Measurements from ENCODE around the gene ERCC6. TPM values are rescaled to one million over a fixed set of nuclear protein-coding genes. Genes with fewer than 3 reads are reported as not detected.

The ERCC6 gene
- total RNA-seq, 1 donor from 2014 or later = 30.2 TPM

DNA sequence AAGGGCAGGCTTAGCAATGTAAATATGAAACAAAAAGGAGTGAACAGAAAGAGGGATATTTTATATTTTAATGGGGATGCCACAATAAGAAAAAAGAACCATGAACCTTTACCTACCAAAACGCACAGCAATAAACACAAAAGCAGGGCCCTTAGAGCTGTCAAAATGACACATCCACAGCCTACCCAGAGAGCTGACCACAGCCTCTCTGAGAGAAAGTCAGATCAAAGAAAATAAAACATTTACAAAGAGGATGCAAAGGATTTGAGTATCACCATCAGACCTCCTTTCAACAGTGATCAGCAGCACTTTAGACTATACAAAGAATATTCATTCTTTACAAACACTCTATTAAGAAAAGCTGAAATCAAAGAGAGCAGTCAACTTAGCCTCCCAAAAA, 52.9 kb downstream of the ERCC6 start:
- DNase-seq (ENCODE audit: low spot score, unreplicated experiment) = no peak
- Mint-ChIP-seq H3K9me3 (ENCODE audit: low read depth) (no peaks in the 10 kb centered on the region), H3K27me3 (no peaks in the 10 kb centered on the region), H3K4me3 (ENCODE audit: low read depth) (no peak overlapping the region), H3K4me1 (ENCODE audit: low read depth) (peaks cover 17% of the 10 kb centered on the region), H3K27ac (no peak overlapping the region), H3K36me3 (ENCODE audit: insufficient read depth) (peaks cover 12% of the 10 kb centered on the region)
- TF ChIP-seq, protein P1, sequence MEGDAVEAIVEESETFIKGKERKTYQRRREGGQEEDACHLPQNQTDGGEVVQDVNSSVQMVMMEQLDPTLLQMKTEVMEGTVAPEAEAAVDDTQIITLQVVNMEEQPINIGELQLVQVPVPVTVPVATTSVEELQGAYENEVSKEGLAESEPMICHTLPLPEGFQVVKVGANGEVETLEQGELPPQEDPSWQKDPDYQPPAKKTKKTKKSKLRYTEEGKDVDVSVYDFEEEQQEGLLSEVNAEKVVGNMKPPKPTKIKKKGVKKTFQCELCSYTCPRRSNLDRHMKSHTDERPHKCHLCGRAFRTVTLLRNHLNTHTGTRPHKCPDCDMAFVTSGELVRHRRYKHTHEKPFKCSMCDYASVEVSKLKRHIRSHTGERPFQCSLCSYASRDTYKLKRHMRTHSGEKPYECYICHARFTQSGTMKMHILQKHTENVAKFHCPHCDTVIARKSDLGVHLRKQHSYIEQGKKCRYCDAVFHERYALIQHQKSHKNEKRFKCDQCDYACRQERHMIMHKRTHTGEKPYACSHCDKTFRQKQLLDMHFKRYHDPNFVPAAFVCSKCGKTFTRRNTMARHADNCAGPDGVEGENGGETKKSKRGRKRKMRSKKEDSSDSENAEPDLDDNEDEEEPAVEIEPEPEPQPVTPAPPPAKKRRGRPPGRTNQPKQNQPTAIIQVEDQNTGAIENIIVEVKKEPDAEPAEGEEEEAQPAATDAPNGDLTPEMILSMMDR (IDR thresholded peaks at IDR 0.05; ENCODE audit: unreplicated experiment) = no peak

DNA sequence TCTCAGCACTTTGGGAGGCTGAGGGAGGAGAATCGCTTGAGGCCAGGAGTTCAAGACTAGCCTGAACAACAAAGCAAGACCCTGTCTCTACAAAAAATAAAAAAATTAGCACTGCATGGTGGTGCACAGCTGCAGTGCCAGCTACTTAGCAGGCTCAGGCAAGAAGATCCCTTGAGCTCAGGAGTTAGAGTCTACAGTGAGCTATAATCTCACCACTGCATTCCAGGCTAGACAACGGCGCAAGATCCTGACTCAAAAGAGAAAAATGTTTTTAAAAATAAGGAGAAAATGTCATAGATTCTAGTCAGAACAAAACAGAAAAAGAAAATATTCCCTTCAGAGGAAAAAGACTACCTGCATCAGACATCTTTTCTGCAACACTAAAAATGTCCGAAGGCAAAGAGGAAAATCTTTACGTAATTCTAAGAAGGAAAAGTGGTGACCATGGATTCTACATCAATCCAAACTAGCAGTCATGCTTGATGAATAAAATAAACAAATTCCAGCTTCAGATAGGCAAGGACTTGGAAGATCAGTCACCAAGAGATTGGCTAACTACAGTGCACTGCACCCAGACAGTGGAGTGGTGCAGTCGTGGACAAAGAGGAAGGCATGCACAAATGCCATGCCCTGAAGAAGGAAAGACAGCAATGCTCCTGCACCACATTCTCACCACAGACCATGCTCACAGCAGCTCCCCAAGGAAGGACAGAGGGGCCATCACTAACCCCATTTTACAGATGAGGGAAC, 54.3 kb downstream of the ERCC6 start:
- H3K27me3 Mint-ChIP-seq = no peaks in the 10 kb centered on the region
- H3K36me3 Mint-ChIP-seq (ENCODE audit: insufficient read depth) = peaks cover 19% of the 10 kb centered on the region
- peaks cover 17% of the 10 kb centered on the region for H3K4me1 Mint-ChIP-seq (ENCODE audit: low read depth)
- TF ChIP-seq, protein P1 (IDR thresholded peaks at IDR 0.05; ENCODE audit: unreplicated experiment) = no peak
- no peak for DNase-seq (ENCODE audit: low spot score, unreplicated experiment)
- H3K9me3 Mint-ChIP-seq (ENCODE audit: low read depth) = no peaks in the 10 kb centered on the region
- no peak overlapping the region for H3K4me3 Mint-ChIP-seq (ENCODE audit: low read depth)
- no peak overlapping the region for H3K27ac Mint-ChIP-seq

DNA sequence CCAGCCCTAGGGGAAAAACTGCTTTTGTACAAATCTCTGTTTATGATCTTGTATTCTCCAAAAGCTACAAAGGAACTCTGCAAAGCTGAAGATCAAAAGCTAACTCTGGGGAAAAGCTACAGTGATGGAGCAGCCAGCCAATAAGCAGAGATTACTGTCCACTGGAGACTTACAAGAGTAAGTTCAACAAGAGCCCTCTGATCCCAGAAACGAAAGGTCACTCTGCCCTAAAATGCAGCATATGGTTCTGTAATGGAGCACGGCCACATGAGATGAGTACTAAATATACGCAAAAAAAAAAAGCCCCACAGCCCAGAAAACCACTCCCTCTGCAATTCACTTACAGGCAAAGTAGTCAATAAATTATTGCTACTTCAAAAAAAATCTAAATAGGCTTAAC, 60.1 kb downstream of the ERCC6 start:
- Mint-ChIP-seq H3K4me3 (ENCODE audit: low read depth) (no peak overlapping the region), H3K9me3 (ENCODE audit: low read depth) (no peaks in the 10 kb centered on the region), H3K36me3 (ENCODE audit: insufficient read depth) (peaks cover 26% of the 10 kb centered on the region), H3K4me1 (ENCODE audit: low read depth) (no peaks in the 10 kb centered on the region), H3K27ac (no peak overlapping the region), H3K27me3 (no peaks in the 10 kb centered on the region)
- no peak for DNase-seq (ENCODE audit: low spot score, unreplicated experiment)
- TF ChIP-seq, protein P1 (IDR thresholded peaks at IDR 0.05; ENCODE audit: unreplicated experiment) = no peak

DNA sequence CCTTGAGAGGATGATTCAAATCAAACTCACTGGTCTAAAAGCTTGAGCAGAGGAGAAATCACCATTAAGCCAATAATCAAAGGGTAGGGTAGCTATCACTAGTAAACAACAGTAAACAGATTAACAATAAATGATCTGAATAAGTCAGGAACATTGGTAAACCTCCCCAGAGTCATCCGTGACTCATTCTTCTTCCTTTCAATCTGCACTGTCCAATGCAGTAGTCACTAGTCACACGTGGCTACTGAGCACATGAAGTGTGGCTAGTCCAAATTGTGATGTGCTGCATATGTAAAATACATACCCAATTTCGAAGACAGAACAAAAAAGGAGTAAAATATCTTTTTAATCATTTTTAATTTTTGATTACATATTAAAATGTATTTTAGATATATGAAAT, 64.0 kb downstream of the ERCC6 start:
- TF ChIP-seq, protein P1 (IDR thresholded peaks at IDR 0.05; ENCODE audit: unreplicated experiment) = no peak
- H3K4me3 Mint-ChIP-seq (ENCODE audit: low read depth) = no peak overlapping the region
- no peak for DNase-seq (ENCODE audit: low spot score, unreplicated experiment)
- no peaks in the 10 kb centered on the region for H3K27me3 Mint-ChIP-seq
- no peak overlapping the region for H3K27ac Mint-ChIP-seq
- H3K9me3 Mint-ChIP-seq (ENCODE audit: low read depth) = no peaks in the 10 kb centered on the region
- no peaks in the 10 kb centered on the region for H3K4me1 Mint-ChIP-seq (ENCODE audit: low read depth)
- peaks cover 22% of the 10 kb centered on the region for H3K36me3 Mint-ChIP-seq (ENCODE audit: insufficient read depth)

DNA sequence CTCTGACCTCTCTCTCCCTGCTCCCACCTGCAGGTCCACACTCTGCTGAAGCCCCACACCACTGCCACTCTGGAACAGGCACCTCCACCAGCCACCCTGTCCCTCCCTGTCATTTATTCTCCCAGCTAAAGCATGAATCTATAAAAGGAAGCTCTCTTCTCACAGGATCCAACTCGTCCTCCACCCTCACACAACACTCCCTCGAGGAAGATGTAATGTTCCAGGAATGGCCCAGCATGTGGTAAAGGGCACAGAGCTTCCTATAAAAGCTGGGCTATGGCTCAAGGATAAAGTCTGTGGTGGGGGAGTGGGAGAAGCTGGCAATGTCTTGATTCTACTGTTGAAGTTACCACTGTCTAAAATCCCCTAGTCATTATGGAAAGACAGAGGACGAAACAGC, 67.4 kb downstream of the ERCC6 start:
- H3K27me3 Mint-ChIP-seq = no peaks in the 10 kb centered on the region
- TF ChIP-seq, protein P1 (IDR thresholded peaks at IDR 0.05; ENCODE audit: unreplicated experiment) = no peak
- H3K9me3 Mint-ChIP-seq (ENCODE audit: low read depth) = no peaks in the 10 kb centered on the region
- H3K4me1 Mint-ChIP-seq (ENCODE audit: low read depth) = no peaks in the 10 kb centered on the region
- peaks cover 24% of the 10 kb centered on the region for H3K36me3 Mint-ChIP-seq (ENCODE audit: insufficient read depth)
- H3K4me3 Mint-ChIP-seq (ENCODE audit: low read depth) = no peak overlapping the region
- no peak for DNase-seq (ENCODE audit: low spot score, unreplicated experiment)
- H3K27ac Mint-ChIP-seq = no peak overlapping the region
